Upper lobe of right lung (tissue), 1 donor: Measurements from ENCODE around the gene SLC2A1. TPM values are rescaled to one million over a fixed set of nuclear protein-coding genes. Genes with fewer than 3 reads are reported as not detected.

Source experiments
- ATAC-seq: fragments of 200-7000 bp; cut with Tn5 transposase; one replicate; pipeline ENCODE4 v1.9.1; 2020; ENCODE audit warnings: mild to moderate bottlenecking, moderate library complexity
- DNase-seq: peaks from one replicate; pipeline ENCODE4 v3.0.0-alpha.2; 2020
- H3K27ac ChIP-seq: fragments of 200-600 bp; one replicate; pipeline ENCODE4 v1.8.0; 2022
- H3K27me3 ChIP-seq: fragments of 200-600 bp; one replicate; pipeline ENCODE4 v1.8.0; 2022; ENCODE audit warnings: mild to moderate bottlenecking
- H3K36me3 ChIP-seq: fragments of 200-600 bp; one replicate; pipeline ENCODE4 v1.8.0; 2022
- H3K4me1 ChIP-seq: fragments of 200-600 bp; one replicate; pipeline ENCODE4 v1.8.0; 2022
- H3K4me3 ChIP-seq: fragments of 200-600 bp; one replicate; pipeline ENCODE4 v1.8.0; 2022; ENCODE audit warnings: mild to moderate bottlenecking
- H3K9me3 ChIP-seq: fragments of 200-600 bp; one replicate; pipeline ENCODE4 v1.8.0; 2022
- CTCF ChIP-seq: fragments of 200-600 bp; IDR thresholded peaks from one replicate; pipeline ENCODE4 v1.8.0; 2022; ENCODE audit warnings: antibody characterized with exemption
- intact Hi-C: fragments of 100-400 bp; cut with DNase I; formaldehyde crosslinking; loops from one replicate; pipeline ENCODE4 v1.11.0; 2022
- total RNA-seq: library from RNA; stranded (reverse); fragmentation: NEBNext Ultra II Directional; extraction: Animal tissue kit (Norgen Biotek cat#: 25700); gene quantifications from one replicate; pipeline ENCODE4 v1.2.1, GENCODE V29; 2021
- donor health status: DM: no; HTN: yes; CAD: no; lungs with severe emphysema.

Gene SLC2A1
- total RNA-seq, 1 donor from 2014 or later = 12.9 TPM

GRCh38 chr1:42983253-42983652 is 24.6 kb upstream of the SLC2A1 start:
- intact Hi-C loops = no loop called here

GRCh38 chr1:42982641-42983040 is 24.0 kb upstream of the SLC2A1 start:
- TF ChIP-seq CTCF = no peak
- DNase-seq (no peak), ATAC-seq (no peak)
- H3K27me3 ChIP-seq = no peaks in the 10 kb centered on the region
- no peaks in the 10 kb centered on the region for H3K36me3 ChIP-seq
- H3K4me1 ChIP-seq = no peaks in the 10 kb centered on the region
- no peaks in the 10 kb centered on the region for H3K9me3 ChIP-seq
- H3K27ac ChIP-seq = no peak overlapping the region
- no peak overlapping the region for H3K4me3 ChIP-seq
- intact Hi-C loops = no loop called here

More at GRCh38 chr1:42983253-42983652, 24.6 kb upstream of the SLC2A1 start:
- no peak for DNase-seq
- TF ChIP-seq CTCF = no peak
- H3K27ac ChIP-seq = no peak overlapping the region
- H3K4me3 ChIP-seq = no peak overlapping the region
- H3K36me3 ChIP-seq = no peaks in the 10 kb centered on the region
- no peaks in the 10 kb centered on the region for H3K9me3 ChIP-seq
- no peak for ATAC-seq
- H3K27me3 ChIP-seq = no peaks in the 10 kb centered on the region
- H3K4me1 ChIP-seq = no peaks in the 10 kb centered on the region

GRCh38 chr1:42981871-42982270 is 23.2 kb upstream of the SLC2A1 start:
- intact Hi-C loops = no loop called here
- Histone ChIP-seq H3K4me3 (no peak overlapping the region), H3K36me3 (no peaks in the 10 kb centered on the region), H3K4me1 (no peaks in the 10 kb centered on the region), H3K27ac (no peak overlapping the region), H3K27me3 (no peaks in the 10 kb centered on the region), H3K9me3 (no peaks in the 10 kb centered on the region)
- no peak for TF ChIP-seq CTCF
- DNase-seq = no peak
- no peak for ATAC-seq

GRCh38 chr1:42981255-42981805 is 22.7 kb upstream of the SLC2A1 start:
- no peak overlapping the region for H3K27ac ChIP-seq
- no peak for TF ChIP-seq CTCF
- H3K27me3 ChIP-seq = no peaks in the 10 kb centered on the region
- intact Hi-C loops = no loop called here
- H3K4me3 ChIP-seq = no peak overlapping the region
- no peaks in the 10 kb centered on the region for H3K36me3 ChIP-seq
- ATAC-seq (no peak), DNase-seq (no peak)
- H3K4me1 ChIP-seq = no peaks in the 10 kb centered on the region
- H3K9me3 ChIP-seq = no peaks in the 10 kb centered on the region

- Histone ChIP-seq H3K27me3 (no peaks in the 10 kb centered on the region), H3K9me3 (no peaks in the 10 kb centered on the region), H3K27ac (no peak overlapping the region), H3K36me3 (no peaks in the 10 kb centered on the region), H3K4me1 (no peaks in the 10 kb centered on the region), H3K4me3 (no peak overlapping the region)
- ATAC-seq (no peak), DNase-seq (no peak)
- no peak for TF ChIP-seq CTCF
- intact Hi-C loops = no loop called here
These were observed 21.5 kb upstream of the SLC2A1 start for GRCh38 chr1:42979896-42980800.
